GM23338 (cell line): ENCODE data around the gene PILRB. TPM values are rescaled to one million over a fixed set of nuclear protein-coding genes. Genes with fewer than 3 reads are reported as not detected.

Experiments
- ATAC-seq: fragments of 200-7000 bp; cut with Tn5 transposase; 3 replicates; pipeline ENCODE4 v1.9.1; 2020
- DNase-seq: peaks from one replicate; pipeline ENCODE4 v3.0.0-alpha.2; 2015; ENCODE audit warnings: low spot score
- H2AFZ ChIP-seq: fragments of 200-600 bp; sonication (generic); 2 replicates; pipeline ENCODE4 v1.8.0; 2016; ENCODE audit warnings: antibody characterized with exemption, mild to moderate bottlenecking, moderate library complexity
- H3F3A ChIP-seq: fragments of 200-600 bp; sonication (generic); replicated peaks from 2 replicates; pipeline ENCODE4 v1.8.0; 2017; ENCODE audit warnings: antibody characterized with exemption, mixed run types, low read depth
- H3K27ac ChIP-seq: fragments of 200-600 bp; sonication (generic); 2 replicates; pipeline ENCODE4 v1.6.1; 2016; ENCODE audit warnings: low read depth
- H3K27me3 ChIP-seq: fragments of 200-600 bp; sonication (generic); 2 replicates; pipeline ENCODE4 v1.8.0; 2016; ENCODE audit warnings: mild to moderate bottlenecking, mixed run types, moderate library complexity; ENCODE audit not compliant: insufficient read depth
- H3K36me3 ChIP-seq: fragments of 200-600 bp; sonication (generic); 2 replicates; pipeline ENCODE4 v1.8.0; 2016; ENCODE audit warnings: mild to moderate bottlenecking; ENCODE audit not compliant: insufficient read depth
- H3K4me1 ChIP-seq: fragments of 200-600 bp; sonication (generic); 2 replicates; pipeline ENCODE4 v1.8.0; 2016; ENCODE audit warnings: mild to moderate bottlenecking, moderate library complexity; ENCODE audit not compliant: insufficient read depth
- H3K4me2 ChIP-seq: fragments of 200-600 bp; sonication (generic); 2 replicates; pipeline ENCODE4 v1.7.1; 2017; ENCODE audit warnings: mixed run types
- H3K4me3 ChIP-seq: fragments of 200-600 bp; sonication (generic); 2 replicates; pipeline ENCODE4 v1.6.1; 2016; ENCODE audit warnings: mixed run types
- H3K79me2 ChIP-seq: fragments of 200-600 bp; sonication (generic); replicated peaks from 2 replicates; pipeline ENCODE4 v1.8.0; 2017; ENCODE audit warnings: mild to moderate bottlenecking; ENCODE audit not compliant: insufficient read depth
- H3K9me2 ChIP-seq: fragments of 200-600 bp; sonication (generic); 2 replicates; pipeline ENCODE4 v1.8.0; 2017; ENCODE audit not compliant: insufficient read depth
- H4K20me1 ChIP-seq: fragments of 200-600 bp; sonication (generic); replicated peaks from 2 replicates; pipeline ENCODE4 v1.8.0; 2017; ENCODE audit warnings: mild to moderate bottlenecking; ENCODE audit not compliant: insufficient read depth
- H3K27ac Mint-ChIP-seq: 2 replicates; pipeline ENCODE4 v1.8.0; 2020; ENCODE audit warnings: inconsistent platforms, mild to moderate bottlenecking, moderate library complexity, mixed read lengths
- H3K27me3 Mint-ChIP-seq: 3 replicates; pipeline ENCODE4 v1.8.0; 2022; ENCODE audit warnings: low read depth, mild to moderate bottlenecking, moderate library complexity, mixed read lengths, inconsistent platforms; ENCODE audit not compliant: insufficient read depth, poor library complexity
- H3K36me3 Mint-ChIP-seq: 3 replicates; pipeline ENCODE4 v1.8.0; 2021; ENCODE audit warnings: low read depth, mild to moderate bottlenecking, inconsistent platforms, moderate library complexity, mixed read lengths
- H3K4me1 Mint-ChIP-seq: 3 replicates; pipeline ENCODE4 v1.8.0; 2020; ENCODE audit warnings: mild to moderate bottlenecking, inconsistent platforms, mixed read lengths
- H3K4me3 Mint-ChIP-seq: 3 replicates; pipeline ENCODE4 v1.8.0; 2021; ENCODE audit warnings: moderate library complexity, mild to moderate bottlenecking, inconsistent platforms, mixed read lengths
- H3K9me3 Mint-ChIP-seq: 3 replicates; pipeline ENCODE4 v1.8.0; 2020; ENCODE audit warnings: moderate library complexity, mild to moderate bottlenecking, inconsistent platforms, mixed read lengths
- CTCF ChIP-seq, 2 experiments: fragments of 200-600 bp in 1 of 2; sonication (generic) in 1 of 2; conservative IDR thresholded peaks; 2 replicates each; pipeline versions ENCODE4 v1.5.1 to v1.6.1; 2016 to 2017; ENCODE audit warnings: antibody characterized with exemption in 2 of 2, low read depth in 2 of 2, mild to moderate bottlenecking in 2 of 2, moderate library complexity in 1 of 2
- ETS1 ChIP-seq: IDR thresholded peaks from 2 replicates; pipeline ENCODE4 v1.6.1; 2016; ENCODE audit warnings: antibody characterized with exemption
- EZH2 ChIP-seq: fragments of 200-600 bp; sonication (generic); IDR thresholded peaks from one replicate; pipeline ENCODE4 v1.8.0; 2017; ENCODE audit warnings: antibody characterized with exemption, mild to moderate bottlenecking, low read depth; ENCODE audit not compliant: unreplicated experiment
- JUNB ChIP-seq: IDR thresholded peaks from one replicate; pipeline ENCODE4 v1.6.1; 2016; ENCODE audit warnings: antibody characterized with exemption; ENCODE audit not compliant: unreplicated experiment
- POLR2AphosphoS5 ChIP-seq: IDR thresholded peaks from 2 replicates; pipeline ENCODE4 v1.6.1; 2016; ENCODE audit warnings: antibody characterized with exemption, low read depth
- REST ChIP-seq: IDR thresholded peaks from one replicate; pipeline ENCODE4 v1.6.1; 2018; ENCODE audit warnings: antibody characterized with exemption; ENCODE audit not compliant: unreplicated experiment
- STAT1 ChIP-seq: IDR thresholded peaks from one replicate; pipeline ENCODE4 v1.6.1; 2016; ENCODE audit warnings: antibody characterized with exemption; ENCODE audit not compliant: unreplicated experiment
- ZNF331 ChIP-seq: fragments of 250-450 bp; sonication (Bioruptor Pico); IDR thresholded peaks from 2 replicates; pipeline ENCODE4 v1.5.0; 2020; ENCODE audit warnings: low read depth, mild to moderate bottlenecking, moderate library complexity
- polyA plus RNA-seq: library from polyadenylated mRNA; unstranded; fragments of >200 nt; fragmentation: Nextera tagmentation; extraction: Ambion mirVana; gene quantifications from 2 replicates; pipeline ENCODE4 v1.2.1, GENCODE V29; 2016
- total RNA-seq: library from RNA; depleted of rRNA; stranded (reverse); fragments of >200 nt; shearing (Covaris generic); gene quantifications from 2 replicates; pipeline ENCODE4 v1.2.3, GENCODE V29; 2014

Gene PILRB
- total and polyA plus RNA-seq, 2 experiments from 2014 or later: 25.3 to 43.0 TPM

- TF ChIP-seq ETS1: no peak
- no peak for TF ChIP-seq CTCF (conservative IDR thresholded peaks at IDR 0.05; ENCODE audit: low read depth in 2 of 2)
- no peak for TF ChIP-seq REST
- no peak for TF ChIP-seq STAT1
- no peak for TF ChIP-seq ZNF331 (CRISPR knock-in tag)
Measured at GRCh38 chr7:100384628-100385294, 26.8 kb downstream of the PILRB start (continued).

- Mint-ChIP-seq H3K27ac (no peak overlapping the region), H3K36me3 (no peaks in the 10 kb centered on the region; the same call in 2 of the 3 replicates), H3K9me3 (no peaks in the 10 kb centered on the region; the same call in 2 of the 3 replicates), H3K27me3 (peaks cover 10% of the 10 kb centered on the region), H3K4me3 (no peak overlapping the region), H3K4me1 (peaks cover 9% of the 10 kb centered on the region)
- DNase-seq (no peak), ATAC-seq (no peak)
- no peak overlapping the region for H3K4me2 ChIP-seq
- H3K27ac ChIP-seq: no peak overlapping the region
- H3K27me3 ChIP-seq: peaks cover 4% of the 10 kb centered on the region; the same call in 1 of the 2 replicates
- no peaks in the 10 kb centered on the region for H3K36me3 ChIP-seq
- 0 out of 2 replicates have a peak, but pooled peaks cover 4% of the 10 kb centered on the region for H3K9me2 ChIP-seq
- TF ChIP-seq POLR2AphosphoS5: no peak
- TF ChIP-seq JUNB: no peak
- no peak for TF ChIP-seq REST
- TF ChIP-seq EZH2: no peak
- H3F3A ChIP-seq: no peaks in the 10 kb centered on the region
- no peaks in the 10 kb centered on the region for H3K79me2 ChIP-seq
- H3K4me1 ChIP-seq: no peaks in the 10 kb centered on the region; the same call in 1 of the 2 replicates
- H4K20me1 ChIP-seq: no peaks in the 10 kb centered on the region
- H2AFZ ChIP-seq: no peak overlapping the region
- H3K4me3 ChIP-seq: no peak overlapping the region
Measured at GRCh38 chr7:100386940-100387339, 29.0 kb downstream of the PILRB start.
